LNCaP clone FGC (cell line): ENCODE data around the gene DDX1.

Experiments
- DNase-seq: peaks from one replicate; pipeline ENCODE4 v3.0.0-alpha.2; 2011; ENCODE audit warnings: low read depth
- H3K4me3 ChIP-seq: 2 replicates; pipeline ENCODE4 v1.5.1; 2011; ENCODE audit warnings: mild to moderate bottlenecking, low read depth, low read length, control low read depth
- CTCF ChIP-seq: IDR thresholded peaks from 2 replicates; pipeline ENCODE4 v1.5.1; 2012; ENCODE audit warnings: mild to moderate bottlenecking; ENCODE audit not compliant: control insufficient read depth, insufficient read depth; ENCODE audit errors: extremely low read depth

The DDX1 gene

DNA sequence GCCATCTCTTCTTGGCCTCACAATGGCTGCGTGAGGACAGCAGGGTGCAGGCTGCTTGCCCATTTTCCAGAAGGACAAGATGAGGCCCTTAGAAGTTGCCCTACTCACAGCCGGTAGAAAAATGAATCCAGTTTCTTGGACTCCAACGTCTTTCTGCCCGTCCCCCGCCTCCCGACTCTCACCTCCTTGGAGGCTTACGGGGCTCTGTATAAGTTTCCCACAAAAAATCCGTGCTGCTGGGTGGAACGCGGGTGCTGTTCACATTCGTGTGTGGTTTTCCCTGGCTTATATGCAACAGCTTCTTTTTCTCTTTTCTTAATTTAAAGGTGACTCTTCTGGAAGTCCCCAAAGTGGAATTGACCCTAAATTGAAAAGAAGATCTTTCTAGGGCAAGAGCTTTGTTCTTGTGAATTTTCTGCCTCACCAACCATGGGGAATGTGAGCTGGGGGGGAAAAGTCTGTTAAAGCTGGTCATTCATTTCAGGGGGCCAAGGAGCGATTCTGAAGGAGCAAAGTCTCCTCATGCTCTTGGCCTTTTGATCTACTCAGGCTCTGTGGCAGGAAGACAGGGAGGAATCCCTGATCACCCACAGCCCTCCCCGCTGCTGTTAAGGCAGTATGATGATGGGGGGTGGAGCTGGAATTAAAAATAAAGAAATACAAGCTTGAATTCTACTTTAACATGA, 51.3 kb downstream of the DDX1 start:
- TF ChIP-seq CTCF = no peak
- DNase-seq = no peak
- no peak overlapping the region for H3K4me3 ChIP-seq

DNA sequence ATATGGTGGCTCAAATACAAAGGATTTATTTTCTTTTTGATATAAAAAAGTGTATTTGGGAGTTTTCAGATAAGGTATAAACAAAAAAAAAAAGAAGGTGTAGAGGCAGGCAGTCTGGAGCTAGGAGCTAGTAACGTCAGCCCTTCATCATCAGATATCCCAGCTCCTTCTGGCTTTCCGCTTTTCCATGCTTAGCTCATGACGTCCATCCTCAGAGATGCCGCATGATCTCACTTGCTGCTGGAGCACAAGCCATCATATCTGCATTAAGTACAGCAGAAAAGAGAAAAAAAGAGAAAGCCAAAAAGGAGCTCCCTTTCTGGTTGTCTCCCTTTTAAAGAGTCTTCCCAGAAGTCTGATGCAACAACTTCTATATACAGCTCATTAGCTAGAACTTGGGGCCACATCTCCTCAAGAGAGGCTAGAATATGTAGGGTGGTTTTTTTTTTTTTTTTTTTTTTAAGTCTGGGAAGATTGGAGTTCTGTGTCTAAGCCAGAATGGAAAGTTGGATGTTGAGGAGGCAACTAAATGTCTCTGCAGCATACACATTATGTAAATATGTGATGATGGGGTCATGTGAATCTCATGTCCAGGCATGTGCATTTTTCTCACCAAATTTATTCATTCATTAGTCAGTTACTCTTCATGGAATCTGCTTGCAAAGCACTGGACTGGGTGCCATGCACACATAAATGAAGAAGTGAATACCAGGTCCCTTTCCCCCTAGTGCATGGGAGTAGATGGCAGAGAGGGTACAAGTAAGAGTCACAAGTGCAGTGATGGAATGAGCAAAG, 52.3 kb downstream of the DDX1 start:
- H3K4me3 ChIP-seq = no peak overlapping the region
- no peak for TF ChIP-seq CTCF
- DNase-seq = no peak

DNA sequence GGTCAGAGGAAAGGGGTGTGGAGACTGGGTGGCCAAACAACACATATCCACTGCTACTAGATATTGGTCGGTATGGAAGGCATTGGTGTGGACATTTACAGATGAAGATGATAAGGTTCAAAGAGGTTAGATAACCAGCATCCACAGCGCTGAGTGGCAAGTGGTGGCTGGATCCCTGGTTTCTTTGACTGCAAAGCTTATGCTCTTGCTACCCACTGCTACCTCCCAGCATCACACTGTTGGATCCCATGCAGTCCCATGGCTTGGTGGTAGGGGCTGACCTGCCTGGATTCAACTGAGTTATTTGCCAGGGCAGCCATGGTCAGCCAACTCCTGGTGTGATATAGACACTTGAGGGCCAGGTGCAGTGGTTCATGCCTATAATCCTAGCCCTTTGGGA, 53.6 kb downstream of the DDX1 start:
- no peak overlapping the region for H3K4me3 ChIP-seq
- no peak for TF ChIP-seq CTCF

DNA sequence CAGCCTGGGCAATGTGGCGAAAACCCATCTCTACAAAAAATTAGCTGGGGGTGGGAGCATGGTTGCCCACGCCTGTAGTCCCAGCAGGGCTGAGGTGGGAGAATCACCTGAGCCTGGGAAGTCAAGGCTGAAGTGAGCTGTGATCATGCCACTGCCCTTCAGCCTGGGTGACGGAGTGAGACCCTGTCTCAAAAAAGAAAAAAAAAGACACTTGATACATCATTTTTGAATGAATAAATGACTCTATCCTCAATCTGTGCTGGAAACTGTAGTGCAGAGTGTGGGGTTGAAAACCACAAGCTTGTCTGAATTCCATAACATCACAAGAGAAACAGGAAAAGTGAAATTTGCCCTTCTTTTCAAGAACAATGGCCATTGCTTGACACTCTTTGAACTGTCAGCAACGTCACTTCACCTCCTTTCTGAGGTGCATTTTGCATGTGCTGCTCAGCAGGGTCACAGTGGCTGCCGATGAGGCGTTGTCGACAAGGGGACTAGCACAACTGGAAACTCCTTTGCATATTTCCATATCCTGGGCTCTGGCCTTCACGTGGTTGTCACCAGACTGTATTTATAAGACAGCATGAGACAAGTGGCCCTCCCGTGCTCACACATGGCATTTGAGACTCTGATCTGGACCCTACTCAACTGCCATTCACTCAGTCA, 54.2 kb downstream of the DDX1 start:
- no peak for TF ChIP-seq CTCF
- no peak for DNase-seq
- no peak overlapping the region for H3K4me3 ChIP-seq

More for the DNA sequence above, 53.6 kb downstream of the DDX1 start:
- no peak for DNase-seq

DNA sequence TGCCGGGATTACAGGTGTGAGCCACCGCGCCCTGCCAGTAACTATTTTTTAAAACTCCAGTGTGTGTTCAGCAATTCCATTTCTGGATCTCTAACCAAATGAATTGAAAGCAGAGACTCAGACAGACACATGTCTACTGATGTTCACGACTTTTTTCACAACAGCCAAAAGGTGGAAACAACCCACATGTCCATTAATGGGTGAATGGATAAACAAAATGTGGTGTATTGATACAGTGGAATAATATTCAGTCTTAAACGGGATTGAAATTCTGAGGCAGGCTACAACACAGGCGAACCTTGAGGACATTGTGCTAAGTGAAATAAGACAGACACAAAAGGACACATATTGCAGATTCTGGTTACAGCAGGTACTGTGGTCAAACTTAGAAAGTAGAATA, 55.0 kb downstream of the DDX1 start:
- no peak for TF ChIP-seq CTCF
- no peak overlapping the region for H3K4me3 ChIP-seq
- no peak for DNase-seq

GRCh38 chr2:15647622-15648590, 56.2 kb downstream of the DDX1 start:
- no peak for TF ChIP-seq CTCF
- no peak overlapping the region for H3K4me3 ChIP-seq
- DNase-seq = no peak
